Ishikawa (cell line): ENCODE results near the gene SLF1.

ENCODE experiments used
- CEBPB ChIP-seq: IDR thresholded peaks from 2 replicates; pipeline ENCODE4 v1.6.1; 2012
- CREB1 ChIP-seq: IDR thresholded peaks from 2 replicates; pipeline ENCODE4 v1.6.1; 2012; ENCODE audit warnings: low read depth
- EGR1 ChIP-seq: IDR thresholded peaks from 2 replicates; pipeline ENCODE4 v1.6.1; 2012
- EP300 ChIP-seq: IDR thresholded peaks from 2 replicates; pipeline ENCODE4 v1.6.1; 2012; ENCODE audit warnings: borderline replicate concordance
- FOXM1 ChIP-seq: IDR thresholded peaks from 2 replicates; pipeline ENCODE4 v1.6.1; 2012; ENCODE audit warnings: low read depth, borderline replicate concordance
- MAX ChIP-seq: IDR thresholded peaks from 2 replicates; pipeline ENCODE4 v1.6.1; 2012
- NFIC ChIP-seq: IDR thresholded peaks from 2 replicates; pipeline ENCODE4 v1.6.1; 2012
- RAD21 ChIP-seq: IDR thresholded peaks from 2 replicates; pipeline ENCODE4 v1.6.1; 2012; ENCODE audit warnings: low read depth
- REST ChIP-seq: IDR thresholded peaks from 2 replicates; pipeline ENCODE4 v1.6.1; 2012; ENCODE audit warnings: low read depth, mild to moderate bottlenecking
- TAF1 ChIP-seq: IDR thresholded peaks from 2 replicates; pipeline ENCODE4 v1.6.1; 2012; ENCODE audit warnings: low read depth, mild to moderate bottlenecking
- TCF12 ChIP-seq: IDR thresholded peaks from 2 replicates; pipeline ENCODE4 v1.6.1; 2012; ENCODE audit warnings: low read depth
- TEAD4 ChIP-seq: IDR thresholded peaks from 2 replicates; pipeline ENCODE4 v1.6.1; 2012

- TF ChIP-seq TAF1 (no peak), CREB1 (no peak), RAD21 (no peak), FOXM1 (no peak), REST (no peak), CEBPB (no peak), EP300 (no peak), NFIC (no peak), TCF12 (no peak), TEAD4 (no peak), MAX (no peak), EGR1 (no peak)
Measured at GRCh38 chr5:94742852-94743251, 124.4 kb downstream of the SLF1 start.
